HCT116 (cell line): ENCODE data around the gene KTI12. TPM values are rescaled to one million over a fixed set of nuclear protein-coding genes. Genes with fewer than 3 reads are reported as not detected.

Source experiments
- ATAC-seq: fragments of 200-7000 bp; cut with Tn5 transposase; 2 replicates; pipeline ENCODE4 v1.9.1; 2020; ENCODE audit warnings: mild to moderate bottlenecking, moderate library complexity
- BruUV-seq: library from RNA; stranded (reverse); fragments of 400-500 nt; replicated peaks from 2 replicates; lab custom pipeline; 2021; lab: Mats Ljungman, UMichigan
- CTCF ChIA-PET: fragments of 300-600 bp; sonication (Branson Sonifier 250); formaldehyde crosslinking; loops from one replicate; lab custom pipeline; 2021; ENCODE audit warnings: antibody characterized with exemption; lab: Charles Lee
- POLR2A ChIA-PET: fragments of 300-600, 350-600 bp; sonication (Branson Sonifier 250); formaldehyde crosslinking; loops from one replicate; lab custom pipeline; 2021; ENCODE audit warnings: antibody characterized with exemption; lab: Charles Lee
- RAD21 ChIA-PET, 2 experiments: fragments of 300-600 bp; sonication (Branson Sonifier 250); formaldehyde crosslinking; loops; one replicate each; lab custom pipeline; 2023; ENCODE audit warnings: low total read pairs in 2 of 2; ENCODE audit not compliant: uncharacterized antibody in 2 of 2, unreplicated experiment in 2 of 2, low non-redundant PET in 1 of 2; lab: Charles Lee
- DNase-seq: peaks from one replicate; pipeline ENCODE4 v3.0.0-alpha.2; 2010; ENCODE audit warnings: low read depth, low spot score
- H2AFZ ChIP-seq: fragments of 200-600 bp; shearing (Covaris generic), sonication (generic); 2 replicates; pipeline ENCODE4 v1.6.1; 2017; ENCODE audit warnings: low read depth, mixed run types, mixed read lengths, antibody characterized with exemption, low read length; ENCODE audit not compliant: poor library complexity, severe bottlenecking
- H3K27ac ChIP-seq: 2 replicates; pipeline ENCODE4 v1.5.1; 2012; ENCODE audit warnings: low read depth, low read length
- H3K27me3 ChIP-seq: fragments of 200-600 bp; sonication (generic); 2 replicates; pipeline ENCODE4 v1.6.1; 2016; ENCODE audit warnings: mixed run types, low read length, mixed read lengths; ENCODE audit not compliant: insufficient read depth
- H3K36me3 ChIP-seq, 2 experiments: fragments of 200-500 bp in 1 of 2; fragments of 200-600 bp in 1 of 2; sonication (Bioruptor generic) in 1 of 2; sonication (generic) in 1 of 2; 2 replicates each; pipeline versions ENCODE4 v1.5.1 to v1.6.1; 2014 to 2016; ENCODE audit warnings: low read length in 2 of 2, inconsistent platforms in 1 of 2, mixed read lengths in 1 of 2, mixed run types in 1 of 2; ENCODE audit not compliant: insufficient read depth in 2 of 2, control insufficient read depth in 1 of 2
- H3K4me1 ChIP-seq, 2 experiments: fragments of 200-600 bp in 1 of 2; sonication (generic) in 1 of 2; 2 replicates each; pipeline versions ENCODE4 v1.5.1 to v1.6.1; 2012 to 2017; ENCODE audit warnings: low read length in 2 of 2, inconsistent platforms in 1 of 2, mild to moderate bottlenecking in 1 of 2, mixed read lengths in 1 of 2, mixed run types in 1 of 2, moderate library complexity in 1 of 2; ENCODE audit not compliant: insufficient read depth in 2 of 2, control insufficient read depth in 1 of 2
- H3K4me2 ChIP-seq: fragments of 200-600 bp; sonication (generic); 2 replicates; pipeline ENCODE4 v1.6.1; 2017; ENCODE audit warnings: mixed run types, low read length, mixed read lengths
- H3K4me3 ChIP-seq, 2 experiments: fragments of 200-600 bp in 1 of 2; sonication (generic) in 1 of 2; replicated peaks in 1 of 2; 2 replicates each; pipeline ENCODE4 v1.5.1; 2011 to 2016; ENCODE audit warnings: low read length in 2 of 2, control low read depth in 1 of 2, low read depth in 1 of 2, mild to moderate bottlenecking in 1 of 2, mixed read lengths in 1 of 2, mixed run types in 1 of 2
- H3K79me2 ChIP-seq: fragments of 200-600 bp; sonication (generic); 2 replicates; pipeline ENCODE4 v1.6.1; 2017; ENCODE audit warnings: mild to moderate bottlenecking, mixed run types, low read length, moderate library complexity, mixed read lengths; ENCODE audit not compliant: insufficient read depth
- H3K9ac ChIP-seq: fragments of 200-600 bp; sonication (generic); 2 replicates; pipeline ENCODE4 v1.6.1; 2016; ENCODE audit warnings: low read length, mixed read lengths
- H3K9me2 ChIP-seq: fragments of 200-600 bp; sonication (generic), shearing (Covaris generic); 2 replicates; pipeline ENCODE4 v1.6.1; 2017; ENCODE audit warnings: mixed run types, mild to moderate bottlenecking, moderate library complexity; ENCODE audit not compliant: insufficient read depth
- H3K9me3 ChIP-seq, 2 experiments: fragments of 200-500 bp in 1 of 2; fragments of 200-600 bp in 1 of 2; sonication (Bioruptor generic) in 1 of 2; sonication (generic) in 1 of 2; 2 replicates each; pipeline ENCODE4 v1.6.1; 2014 to 2017; ENCODE audit warnings: low read length in 2 of 2, mixed read lengths in 2 of 2, inconsistent platforms in 1 of 2, low read depth in 1 of 2, mild to moderate bottlenecking in 1 of 2, mixed run types in 1 of 2, moderate library complexity in 1 of 2; ENCODE audit not compliant: control insufficient read depth in 1 of 2, insufficient read depth in 1 of 2
- H4K20me1 ChIP-seq: fragments of 200-600 bp; sonication (generic), shearing (Covaris generic); 2 replicates; pipeline ENCODE4 v1.6.1; 2017; ENCODE audit warnings: mixed run types, mild to moderate bottlenecking, moderate library complexity; ENCODE audit not compliant: insufficient read depth
- CBX3 ChIP-seq: IDR thresholded peaks from 2 replicates; pipeline ENCODE4 v1.6.1; 2012; ENCODE audit warnings: low read depth
- ELF1 ChIP-seq: IDR thresholded peaks from 2 replicates; pipeline ENCODE4 v1.6.1; 2012; ENCODE audit warnings: low read depth, borderline replicate concordance
- EZH2 ChIP-seq: fragments of 200-600 bp; sonication (generic); IDR thresholded peaks from 2 replicates; pipeline ENCODE4 v1.6.1; 2017; ENCODE audit warnings: antibody characterized with exemption, mixed run types
- POLR2A ChIP-seq: IDR thresholded peaks from 2 replicates; pipeline ENCODE4 v1.7.0; 2011; ENCODE audit warnings: borderline replicate concordance; ENCODE audit not compliant: insufficient read depth, insufficient read length; ENCODE audit errors: extremely low read depth
- POLR2AphosphoS5 ChIP-seq: IDR thresholded peaks from 2 replicates; pipeline ENCODE4 v1.6.1; 2011; ENCODE audit warnings: mild to moderate bottlenecking, low read depth, low read length, moderate library complexity
- RAD21 ChIP-seq: IDR thresholded peaks from 2 replicates; pipeline ENCODE4 v1.6.1; 2012; ENCODE audit warnings: low read depth, mild to moderate bottlenecking
- SRF ChIP-seq: IDR thresholded peaks from 2 replicates; pipeline ENCODE4 v1.6.1; 2012; ENCODE audit warnings: low read depth
- TCF7L2 ChIP-seq: IDR thresholded peaks from 2 replicates; pipeline ENCODE4 v1.7.0; 2011; ENCODE audit warnings: borderline replicate concordance, inconsistent platforms; ENCODE audit not compliant: insufficient read depth, insufficient read length; ENCODE audit errors: extremely low read depth
- YY1 ChIP-seq: IDR thresholded peaks from 2 replicates; pipeline ENCODE4 v1.6.1; 2011; ENCODE audit warnings: low read length, low read depth, moderate library complexity, mild to moderate bottlenecking; ENCODE audit not compliant: insufficient replicate concordance; ENCODE audit errors: extremely low read depth
- ZFX ChIP-seq: fragments of 450-650 bp; IDR thresholded peaks from 2 replicates; pipeline ENCODE4 v1.6.1; 2017
- ZNF274 ChIP-seq: fragments of 200-500 bp; sonication (Bioruptor generic); IDR thresholded peaks from 2 replicates; pipeline ENCODE4 v1.6.1; 2014; ENCODE audit warnings: mild to moderate bottlenecking, low read depth, low read length, inconsistent platforms
- intact Hi-C: fragments of 100-400 bp; cut with micrococcal nuclease; formaldehyde crosslinking; loops from 2 replicates; pipeline ENCODE4 v1.10.0; 2022
- total RNA-seq: library from RNA; stranded (reverse); gene quantifications from one replicate; pipeline ENCODE4 v1.2.1, GENCODE V29; 2021; ENCODE audit not compliant: unreplicated experiment
- TF ChIP-seq, protein P1 (sequence below): IDR thresholded peaks from 2 replicates; pipeline ENCODE4 v1.6.1; 2012; ENCODE audit warnings: low read depth
- TF ChIP-seq, protein P2 (sequence below), 3 experiments: fragments of 200-600 bp in 1 of 3; sonication (generic) in 1 of 3; IDR thresholded peaks in 2 of 3; conservative IDR thresholded peaks in 1 of 3; 2 replicates each; pipeline ENCODE4 v1.5.1; 2012 to 2017; ENCODE audit warnings: low read depth in 2 of 3, low read length in 2 of 3, antibody characterized with exemption in 1 of 3, borderline replicate concordance in 1 of 3, control low read depth in 1 of 3, mild to moderate bottlenecking in 1 of 3, mixed read lengths in 1 of 3, mixed run types in 1 of 3, moderate library complexity in 1 of 3; ENCODE audit not compliant: insufficient read depth in 1 of 3
- TF ChIP-seq, protein P3 (sequence below): IDR thresholded peaks from 2 replicates; pipeline ENCODE4 v1.6.1; 2012

KTI12 gene
- total RNA-seq, 1 experiment from 2014 or later = 8.2 TPM

DNA sequence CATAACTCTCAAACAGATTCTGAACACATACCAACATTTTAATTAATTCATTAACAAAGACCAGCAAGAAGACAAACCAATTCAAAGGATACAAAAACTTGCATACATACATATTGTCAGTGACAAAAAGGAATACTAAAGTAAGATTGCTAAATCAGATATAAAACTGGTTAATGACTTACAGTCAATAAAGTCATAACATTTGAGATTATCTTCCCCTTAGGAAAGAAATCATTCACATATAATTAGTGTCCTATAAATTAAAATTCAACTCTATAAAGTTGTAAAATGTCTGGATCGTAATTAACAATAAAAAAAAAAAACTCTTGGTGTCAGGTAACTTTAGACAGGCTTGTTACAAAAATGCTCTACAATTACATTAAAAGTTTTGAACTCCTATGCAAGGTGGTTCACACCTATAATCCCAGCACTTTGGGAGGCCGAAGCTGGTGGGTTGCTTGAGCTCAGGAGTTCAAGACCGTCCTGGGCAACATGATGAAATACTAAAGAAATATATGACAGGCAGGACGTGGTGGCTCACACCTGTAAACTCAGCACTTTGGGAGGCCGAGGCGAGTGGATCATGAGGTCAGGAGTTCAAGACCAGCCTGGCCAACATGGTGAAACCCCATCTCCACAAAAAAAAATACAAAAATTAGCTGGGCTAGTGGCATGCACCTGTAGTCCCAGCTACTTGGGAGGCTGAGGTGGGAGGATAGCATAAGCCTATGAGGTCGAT is 25.4 kb downstream of the KTI12 start (continued):
- TF ChIP-seq, protein P1, sequence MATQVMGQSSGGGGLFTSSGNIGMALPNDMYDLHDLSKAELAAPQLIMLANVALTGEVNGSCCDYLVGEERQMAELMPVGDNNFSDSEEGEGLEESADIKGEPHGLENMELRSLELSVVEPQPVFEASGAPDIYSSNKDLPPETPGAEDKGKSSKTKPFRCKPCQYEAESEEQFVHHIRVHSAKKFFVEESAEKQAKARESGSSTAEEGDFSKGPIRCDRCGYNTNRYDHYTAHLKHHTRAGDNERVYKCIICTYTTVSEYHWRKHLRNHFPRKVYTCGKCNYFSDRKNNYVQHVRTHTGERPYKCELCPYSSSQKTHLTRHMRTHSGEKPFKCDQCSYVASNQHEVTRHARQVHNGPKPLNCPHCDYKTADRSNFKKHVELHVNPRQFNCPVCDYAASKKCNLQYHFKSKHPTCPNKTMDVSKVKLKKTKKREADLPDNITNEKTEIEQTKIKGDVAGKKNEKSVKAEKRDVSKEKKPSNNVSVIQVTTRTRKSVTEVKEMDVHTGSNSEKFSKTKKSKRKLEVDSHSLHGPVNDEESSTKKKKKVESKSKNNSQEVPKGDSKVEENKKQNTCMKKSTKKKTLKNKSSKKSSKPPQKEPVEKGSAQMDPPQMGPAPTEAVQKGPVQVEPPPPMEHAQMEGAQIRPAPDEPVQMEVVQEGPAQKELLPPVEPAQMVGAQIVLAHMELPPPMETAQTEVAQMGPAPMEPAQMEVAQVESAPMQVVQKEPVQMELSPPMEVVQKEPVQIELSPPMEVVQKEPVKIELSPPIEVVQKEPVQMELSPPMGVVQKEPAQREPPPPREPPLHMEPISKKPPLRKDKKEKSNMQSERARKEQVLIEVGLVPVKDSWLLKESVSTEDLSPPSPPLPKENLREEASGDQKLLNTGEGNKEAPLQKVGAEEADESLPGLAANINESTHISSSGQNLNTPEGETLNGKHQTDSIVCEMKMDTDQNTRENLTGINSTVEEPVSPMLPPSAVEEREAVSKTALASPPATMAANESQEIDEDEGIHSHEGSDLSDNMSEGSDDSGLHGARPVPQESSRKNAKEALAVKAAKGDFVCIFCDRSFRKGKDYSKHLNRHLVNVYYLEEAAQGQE = no peak
- no peak for TF ChIP-seq ZFX
- no peak for TF ChIP-seq TCF7L2
- no peak for TF ChIP-seq SRF
- TF ChIP-seq EZH2 = no peak
- no peak for TF ChIP-seq RAD21
- no peak for TF ChIP-seq POLR2AphosphoS5

DNA sequence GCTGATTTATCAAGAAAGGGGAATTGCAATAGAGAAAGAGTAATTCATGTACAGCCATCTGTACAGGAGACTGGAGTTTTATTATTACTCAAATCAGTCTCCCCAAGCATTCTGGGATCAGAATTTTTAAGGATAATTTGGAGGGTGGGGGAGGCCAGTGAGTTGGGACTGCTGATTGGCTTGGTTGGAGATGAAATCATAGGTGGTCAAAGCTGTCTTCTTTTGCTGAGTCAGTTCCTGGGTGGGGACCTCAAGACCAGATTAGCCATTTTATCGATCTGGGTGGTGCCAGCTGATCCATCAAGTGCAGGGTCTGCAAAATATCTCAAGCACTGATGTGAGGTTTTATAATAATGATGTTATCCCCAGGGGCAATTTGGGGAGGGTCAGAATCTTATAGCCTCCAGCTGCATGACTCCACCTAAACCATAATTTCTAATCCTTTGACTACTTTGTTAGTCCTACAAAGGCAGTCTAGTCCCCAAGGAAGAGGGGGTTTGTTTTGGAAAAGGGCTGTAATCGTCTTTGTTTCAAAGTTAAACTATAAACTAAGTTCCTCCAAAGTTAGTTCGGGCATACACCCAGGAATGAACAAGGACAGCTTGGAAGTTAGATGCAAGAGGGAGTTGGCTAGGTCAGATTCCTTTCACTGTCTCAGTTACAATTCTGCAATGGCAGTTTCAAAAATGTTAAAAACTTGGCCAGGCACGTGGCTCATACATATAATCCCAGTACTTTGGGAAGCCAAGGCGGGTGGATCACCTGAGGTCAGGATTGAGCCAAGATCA is 26.2 kb downstream of the KTI12 start:
- Histone ChIP-seq H3K9me2 (no peaks in the 10 kb centered on the region), H3K9me3 (no peaks in the 10 kb centered on the region), H4K20me1 (no peaks in the 10 kb centered on the region), H3K79me2 (no peaks in the 10 kb centered on the region), H3K9ac (no peak overlapping the region), H3K4me1 (no peaks in the 10 kb centered on the region), H3K27ac (no peak overlapping the region), H3K4me3 (no peak overlapping the region), H3K27me3 (no peaks in the 10 kb centered on the region), H3K36me3 (no peaks in the 10 kb centered on the region), H2AFZ (no peak overlapping the region), H3K4me2 (no peak overlapping the region)
- TF ChIP-seq ZFX = no peak
- no peak for TF ChIP-seq ELF1
- no peak for TF ChIP-seq CBX3
- TF ChIP-seq, protein P2, sequence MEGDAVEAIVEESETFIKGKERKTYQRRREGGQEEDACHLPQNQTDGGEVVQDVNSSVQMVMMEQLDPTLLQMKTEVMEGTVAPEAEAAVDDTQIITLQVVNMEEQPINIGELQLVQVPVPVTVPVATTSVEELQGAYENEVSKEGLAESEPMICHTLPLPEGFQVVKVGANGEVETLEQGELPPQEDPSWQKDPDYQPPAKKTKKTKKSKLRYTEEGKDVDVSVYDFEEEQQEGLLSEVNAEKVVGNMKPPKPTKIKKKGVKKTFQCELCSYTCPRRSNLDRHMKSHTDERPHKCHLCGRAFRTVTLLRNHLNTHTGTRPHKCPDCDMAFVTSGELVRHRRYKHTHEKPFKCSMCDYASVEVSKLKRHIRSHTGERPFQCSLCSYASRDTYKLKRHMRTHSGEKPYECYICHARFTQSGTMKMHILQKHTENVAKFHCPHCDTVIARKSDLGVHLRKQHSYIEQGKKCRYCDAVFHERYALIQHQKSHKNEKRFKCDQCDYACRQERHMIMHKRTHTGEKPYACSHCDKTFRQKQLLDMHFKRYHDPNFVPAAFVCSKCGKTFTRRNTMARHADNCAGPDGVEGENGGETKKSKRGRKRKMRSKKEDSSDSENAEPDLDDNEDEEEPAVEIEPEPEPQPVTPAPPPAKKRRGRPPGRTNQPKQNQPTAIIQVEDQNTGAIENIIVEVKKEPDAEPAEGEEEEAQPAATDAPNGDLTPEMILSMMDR (IDR thresholded peaks at IDR 0.05 in 2 of 3, conservative IDR thresholded peaks at IDR 0.05 in 1 of 3; ENCODE audit: borderline replicate concordance in 1 of 3, insufficient read depth in 1 of 3, low read depth in 2 of 3, low read length in 2 of 3) = no peak
- TF ChIP-seq ZNF274 = no peak
- no peak for TF ChIP-seq EZH2
- no peak for TF ChIP-seq RAD21
- no peak for TF ChIP-seq POLR2A
- TF ChIP-seq, protein P3, sequence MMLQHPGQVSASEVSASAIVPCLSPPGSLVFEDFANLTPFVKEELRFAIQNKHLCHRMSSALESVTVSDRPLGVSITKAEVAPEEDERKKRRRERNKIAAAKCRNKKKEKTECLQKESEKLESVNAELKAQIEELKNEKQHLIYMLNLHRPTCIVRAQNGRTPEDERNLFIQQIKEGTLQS = no peak
- TF ChIP-seq POLR2AphosphoS5 = no peak
- TF ChIP-seq YY1 = no peak
- intact Hi-C loops = loop anchor here (10.0 kb wide), 1 partner anchor 383 kb away; no protein-coding TSS in a partner anchor
- ChIA-PET CTCF (no interaction called here), POLR2A (no interaction called here), RAD21 (no interaction called here)
- BruUV-seq = no TSS peak
- ATAC-seq (no peak), DNase-seq (no peak)
